Measurements from ENCODE around the gene SLC17A1.

DNA sequence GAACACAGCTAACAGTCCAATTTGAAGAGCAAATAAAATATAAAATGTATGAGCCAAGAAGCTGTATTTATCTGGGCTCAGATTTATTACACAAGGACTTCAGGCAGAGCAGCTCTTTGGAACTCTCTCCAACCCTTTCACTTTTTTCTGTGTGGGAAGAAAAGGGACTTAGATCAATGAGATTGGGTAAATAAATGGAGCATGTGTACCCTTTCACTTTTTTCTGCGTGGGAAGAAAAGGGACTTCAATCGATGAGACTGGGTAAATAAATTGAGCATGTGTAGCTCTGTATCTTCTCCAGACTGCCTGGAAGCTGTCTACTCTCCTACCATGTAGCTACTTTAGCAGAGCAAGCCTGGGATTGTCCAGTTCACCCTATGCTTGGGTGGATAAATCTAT lies 31.5 kb upstream of the SLC17A1 start:
- TF ChIP-seq, protein P1, sequence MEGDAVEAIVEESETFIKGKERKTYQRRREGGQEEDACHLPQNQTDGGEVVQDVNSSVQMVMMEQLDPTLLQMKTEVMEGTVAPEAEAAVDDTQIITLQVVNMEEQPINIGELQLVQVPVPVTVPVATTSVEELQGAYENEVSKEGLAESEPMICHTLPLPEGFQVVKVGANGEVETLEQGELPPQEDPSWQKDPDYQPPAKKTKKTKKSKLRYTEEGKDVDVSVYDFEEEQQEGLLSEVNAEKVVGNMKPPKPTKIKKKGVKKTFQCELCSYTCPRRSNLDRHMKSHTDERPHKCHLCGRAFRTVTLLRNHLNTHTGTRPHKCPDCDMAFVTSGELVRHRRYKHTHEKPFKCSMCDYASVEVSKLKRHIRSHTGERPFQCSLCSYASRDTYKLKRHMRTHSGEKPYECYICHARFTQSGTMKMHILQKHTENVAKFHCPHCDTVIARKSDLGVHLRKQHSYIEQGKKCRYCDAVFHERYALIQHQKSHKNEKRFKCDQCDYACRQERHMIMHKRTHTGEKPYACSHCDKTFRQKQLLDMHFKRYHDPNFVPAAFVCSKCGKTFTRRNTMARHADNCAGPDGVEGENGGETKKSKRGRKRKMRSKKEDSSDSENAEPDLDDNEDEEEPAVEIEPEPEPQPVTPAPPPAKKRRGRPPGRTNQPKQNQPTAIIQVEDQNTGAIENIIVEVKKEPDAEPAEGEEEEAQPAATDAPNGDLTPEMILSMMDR (IDR thresholded peaks at IDR 0.05), result no peak
- TF ChIP-seq POLR2AphosphoS5 (IDR thresholded peaks at IDR 0.05), result no peak
- no peak for TF ChIP-seq POLR2A (IDR thresholded peaks at IDR 0.05)
